Loucy (cell line): ENCODE results near the gene BCAP31.

Source experiments
- H2AFZ ChIP-seq: fragments of 200-600 bp; sonication (generic); 2 replicates; pipeline ENCODE4 v1.6.0; 2016; ENCODE audit warnings: antibody characterized with exemption, mild to moderate bottlenecking, low read length, moderate library complexity
- H3F3A ChIP-seq: fragments of 200-600 bp; 2 replicates; pipeline ENCODE4 v1.6.0; 2016; ENCODE audit warnings: antibody characterized with exemption, low read depth, mild to moderate bottlenecking
- H3K27me3 ChIP-seq: fragments of 200-600 bp; sonication (generic); 2 replicates; pipeline ENCODE4 v1.6.1; 2014; ENCODE audit warnings: low read length, mild to moderate bottlenecking; ENCODE audit not compliant: insufficient read depth, poor library complexity, severe bottlenecking
- H3K36me3 ChIP-seq: fragments of 200-600 bp; sonication (generic); 2 replicates; pipeline ENCODE4 v1.6.1; 2016; ENCODE audit warnings: low read length; ENCODE audit not compliant: insufficient read depth
- H3K4me1 ChIP-seq: fragments of 200-600 bp; sonication (generic); 2 replicates; pipeline ENCODE4 v1.5.1; 2014; ENCODE audit warnings: low read length, mild to moderate bottlenecking; ENCODE audit not compliant: insufficient read depth, poor library complexity, severe bottlenecking
- H3K4me2 ChIP-seq: fragments of 200-600 bp; sonication (generic); 2 replicates; pipeline ENCODE4 v1.6.0; 2014; ENCODE audit warnings: antibody characterized with exemption, low read length, low read depth, mild to moderate bottlenecking; ENCODE audit not compliant: poor library complexity, severe bottlenecking
- H3K4me3 ChIP-seq: fragments of 200-600 bp; sonication (generic); 2 replicates; pipeline ENCODE4 v1.5.1; 2014; ENCODE audit warnings: low read length, mild to moderate bottlenecking, mixed read lengths; ENCODE audit not compliant: poor library complexity, severe bottlenecking
- H3K79me2 ChIP-seq: fragments of 200-600 bp; sonication (generic); 2 replicates; pipeline ENCODE4 v1.6.1; 2014; ENCODE audit warnings: low read length; ENCODE audit not compliant: insufficient read depth
- H3K9ac ChIP-seq: fragments of 200-600 bp; sonication (generic); 2 replicates; pipeline ENCODE4 v1.6.0; 2014; ENCODE audit warnings: mild to moderate bottlenecking, low read depth, low read length, moderate library complexity; ENCODE audit not compliant: poor library complexity, severe bottlenecking
- H3K9me2 ChIP-seq: fragments of 200-600 bp; sonication (generic); replicated peaks from 2 replicates; pipeline ENCODE4 v1.6.1; 2016; ENCODE audit warnings: low read depth, low read length, mixed read lengths
- H3K9me3 ChIP-seq: fragments of 200-600 bp; sonication (generic); 2 replicates; pipeline ENCODE4 v1.6.1; 2014; ENCODE audit warnings: mild to moderate bottlenecking, antibody characterized with exemption, low read length, low read depth; ENCODE audit not compliant: insufficient read depth
- H4K20me1 ChIP-seq: fragments of 200-600 bp; sonication (generic); 2 replicates; pipeline ENCODE4 v1.6.0; 2014; ENCODE audit warnings: antibody characterized with exemption, low read length, mild to moderate bottlenecking; ENCODE audit not compliant: insufficient read depth, poor library complexity, severe bottlenecking
- CTCF ChIP-seq: fragments of 200-600 bp; sonication (generic); conservative IDR thresholded peaks from 2 replicates; pipeline ENCODE4 v1.5.1; 2014; ENCODE audit warnings: mild to moderate bottlenecking, antibody characterized with exemption, low read length
- EZH2phosphoT487 ChIP-seq: fragments of 200-600 bp; IDR thresholded peaks from 2 replicates; pipeline ENCODE4 v1.6.1; 2018; ENCODE audit warnings: antibody characterized with exemption, mild to moderate bottlenecking, moderate library complexity, borderline replicate concordance

The BCAP31 gene

DNA sequence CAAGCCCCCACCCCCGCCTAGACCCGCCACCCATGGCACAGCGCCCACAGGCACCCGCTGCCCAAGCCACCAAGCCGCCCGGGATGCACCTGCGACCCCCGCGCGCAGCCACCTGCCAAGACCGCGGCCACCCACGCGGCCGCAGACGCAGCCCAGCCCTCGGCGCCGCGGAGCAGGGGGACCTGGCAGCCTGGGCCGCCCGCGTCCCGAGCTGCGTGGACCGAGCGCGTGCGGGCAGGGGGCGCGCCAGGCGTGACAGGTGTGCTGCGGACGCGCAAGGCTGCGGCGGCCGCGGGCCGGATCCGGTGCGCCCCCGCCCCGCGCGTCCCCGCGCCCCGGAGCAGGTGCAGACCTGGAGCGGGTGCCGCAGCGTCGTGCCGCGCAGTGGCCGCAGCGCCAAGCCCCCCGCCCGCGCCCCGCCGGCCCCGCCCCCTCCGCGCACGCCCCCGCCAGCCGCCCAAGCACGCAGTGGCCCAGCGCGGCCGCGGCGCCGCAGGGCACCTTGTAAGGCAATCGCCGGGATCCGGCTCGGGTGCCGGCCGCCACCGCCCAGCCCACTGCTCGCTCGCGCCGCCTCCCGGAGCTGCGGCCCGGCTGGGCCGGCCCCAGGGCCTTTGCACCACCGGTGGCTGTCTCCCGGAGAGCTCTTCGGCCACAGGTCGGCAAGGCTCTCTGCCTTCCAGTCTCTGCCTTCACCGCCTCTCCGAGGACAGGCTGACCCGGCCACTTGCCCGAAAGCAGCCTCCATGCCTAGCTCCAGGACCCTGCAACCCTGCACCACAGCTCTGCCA, 50.6 kb downstream of the BCAP31 start, which contains the start of gene PNCK:
PNCK (minus strand) TSS at position 386 of the 791 bp plus-strand sequence. CDS start 737 bp downstream, outside the sequence.
- Histone ChIP-seq H3K9me2 (no peaks in the 10 kb centered on the region), H3K4me1 (no peaks in the 10 kb centered on the region), H3K36me3 (no peaks in the 10 kb centered on the region), H3K27me3 (no peaks in the 10 kb centered on the region), H3K9me3 (no peaks in the 10 kb centered on the region), H3K4me2 (no peak within 1 kb of the TSS), H3K79me2 (no peaks in the 10 kb centered on the region), H2AFZ (no peak within 1 kb of the TSS), H3F3A (no peaks in the 10 kb centered on the region), H3K9ac (no peak within 1 kb of the TSS), H4K20me1 (no peaks in the 10 kb centered on the region), H3K4me3 (no peak within 1 kb of the TSS)
- TF ChIP-seq EZH2phosphoT487 (no peak), CTCF (no peak)

- no peak for TF ChIP-seq EZH2phosphoT487
- TF ChIP-seq CTCF, result no peak
- H4K20me1 ChIP-seq, result no peaks in the 10 kb centered on the region
- no peak overlapping the region for H2AFZ ChIP-seq
- no peaks in the 10 kb centered on the region for H3K9me3 ChIP-seq
- no peaks in the 10 kb centered on the region for H3K9me2 ChIP-seq
- H3K4me2 ChIP-seq, result no peak overlapping the region
- H3K4me1 ChIP-seq, result no peaks in the 10 kb centered on the region
- no peaks in the 10 kb centered on the region for H3K79me2 ChIP-seq
- H3K27me3 ChIP-seq, result no peaks in the 10 kb centered on the region
- H3K4me3 ChIP-seq, result no peak overlapping the region
- no peak overlapping the region for H3K9ac ChIP-seq
- no peaks in the 10 kb centered on the region for H3K36me3 ChIP-seq
- no peaks in the 10 kb centered on the region for H3F3A ChIP-seq
These were observed 51.4 kb downstream of the BCAP31 start for GRCh38 chrX:153672531-153673427.

- TF ChIP-seq EZH2phosphoT487, result no peak
- no peak for TF ChIP-seq CTCF
- no peaks in the 10 kb centered on the region for H3K36me3 ChIP-seq
- H2AFZ ChIP-seq, result no peak overlapping the region
- H3K4me3 ChIP-seq, result no peak overlapping the region
- H3K4me1 ChIP-seq, result no peaks in the 10 kb centered on the region
- H4K20me1 ChIP-seq, result no peaks in the 10 kb centered on the region
- no peak overlapping the region for H3K9ac ChIP-seq
- H3K9me2 ChIP-seq, result no peaks in the 10 kb centered on the region
- H3K4me2 ChIP-seq, result no peak overlapping the region
- H3K27me3 ChIP-seq, result no peaks in the 10 kb centered on the region
- no peaks in the 10 kb centered on the region for H3F3A ChIP-seq
- no peaks in the 10 kb centered on the region for H3K79me2 ChIP-seq
- no peaks in the 10 kb centered on the region for H3K9me3 ChIP-seq
These were observed 52.3 kb downstream of the BCAP31 start for GRCh38 chrX:153671589-153672530.
